Stomach smooth muscle (tissue), 2 donors: ENCODE results near the gene LAMP2.

Source experiments
- H3K27ac ChIP-seq: one replicate; pipeline ENCODE4 v1.7.0; 2013; ENCODE audit warnings: mild to moderate bottlenecking, low read length, inconsistent platforms
- H3K27me3 ChIP-seq, 2 donors: one replicate each; pipeline ENCODE4 v1.7.0; 2013; ENCODE audit warnings: low read length in 2 of 2; ENCODE audit not compliant: insufficient read depth in 2 of 2, control insufficient read depth in 1 of 2
- H3K36me3 ChIP-seq, 2 donors: one replicate each; pipeline ENCODE4 v1.7.0; 2013; ENCODE audit warnings: low read length in 2 of 2; ENCODE audit not compliant: control insufficient read depth in 2 of 2, insufficient read depth in 2 of 2
- H3K4me1 ChIP-seq: one replicate; pipeline ENCODE4 v1.7.0; 2013; ENCODE audit warnings: low read length; ENCODE audit not compliant: control insufficient read depth, insufficient read depth
- H3K4me3 ChIP-seq, 2 donors: one replicate each; pipeline ENCODE4 v1.7.0; 2013; ENCODE audit warnings: low read length in 2 of 2
- H3K9ac ChIP-seq, 2 donors: one replicate each; pipeline ENCODE4 v1.7.0; 2013; ENCODE audit warnings: low read length in 2 of 2, mild to moderate bottlenecking in 1 of 2
- H3K9me3 ChIP-seq, 2 donors: one replicate each; pipeline ENCODE4 v1.7.0; 2013; ENCODE audit warnings: low read length in 2 of 2; ENCODE audit not compliant: control insufficient read depth in 2 of 2
- donor health status: healthy.
- donor health status: Pancreatic carcinoma.

The LAMP2 gene

DNA sequence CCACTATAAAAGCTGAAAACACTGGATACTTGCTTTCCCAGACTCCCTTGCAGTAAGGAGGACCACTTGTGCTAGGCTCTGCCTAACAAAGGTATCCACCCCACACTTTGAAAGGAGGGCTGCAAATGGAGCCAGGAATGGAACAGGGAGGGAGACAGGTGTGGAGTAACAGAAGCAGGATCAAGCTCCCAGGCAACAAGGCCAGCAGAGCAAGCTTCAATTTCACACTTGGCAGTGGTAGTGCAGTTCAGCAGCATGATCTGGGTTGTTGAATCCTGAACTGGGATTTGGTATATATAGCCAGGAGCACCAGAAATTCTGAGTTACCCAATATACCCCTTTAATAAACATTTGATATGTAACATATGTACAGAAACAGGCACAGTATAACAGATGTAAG is 9.8 kb downstream of the LAMP2 start:
- no peak overlapping the region for H3K4me3 ChIP-seq
- no peak overlapping the region for H3K9ac ChIP-seq
- no peak overlapping the region for H3K27ac ChIP-seq
- H3K9me3 ChIP-seq = no peaks in the 10 kb centered on the region
- peaks cover 0 to 4% of the 10 kb centered on the region in 2 donors for H3K36me3 ChIP-seq
- no peaks in the 10 kb centered on the region for H3K4me1 ChIP-seq
- no peaks in the 10 kb centered on the region for H3K27me3 ChIP-seq

DNA sequence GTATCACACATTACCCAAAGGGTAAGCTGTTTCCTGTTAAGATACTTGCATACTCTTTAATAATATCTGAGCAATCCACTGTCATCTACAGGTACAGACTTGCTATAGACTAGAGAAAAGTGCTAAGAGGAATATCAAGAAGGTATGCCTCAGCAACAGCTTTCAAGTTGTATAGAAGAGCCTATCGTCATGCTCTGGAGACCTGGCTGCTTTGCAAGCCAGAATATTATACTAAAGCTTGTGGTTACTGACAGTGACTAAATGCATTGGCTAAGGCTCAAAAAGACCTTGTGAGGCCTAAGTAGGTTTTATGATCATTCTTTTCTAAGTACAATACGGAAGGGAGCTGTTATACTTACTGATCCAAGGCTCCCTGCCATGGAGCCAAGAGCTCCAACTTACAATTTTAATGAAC is 11.3 kb downstream of the LAMP2 start:
- Histone ChIP-seq H3K9ac (no peak overlapping the region), H3K9me3 (no peaks in the 10 kb centered on the region), H3K4me3 (no peak overlapping the region), H3K27me3 (no peaks in the 10 kb centered on the region), H3K27ac (no peak overlapping the region), H3K36me3 (peaks cover 0 to 4% of the 10 kb centered on the region in 2 donors), H3K4me1 (no peaks in the 10 kb centered on the region)

GRCh38 chrX:120456973-120457372 is 12.1 kb downstream of the LAMP2 start:
- no peaks in the 10 kb centered on the region for H3K4me1 ChIP-seq
- no peak overlapping the region for H3K27ac ChIP-seq
- H3K27me3 ChIP-seq = no peaks in the 10 kb centered on the region

DNA sequence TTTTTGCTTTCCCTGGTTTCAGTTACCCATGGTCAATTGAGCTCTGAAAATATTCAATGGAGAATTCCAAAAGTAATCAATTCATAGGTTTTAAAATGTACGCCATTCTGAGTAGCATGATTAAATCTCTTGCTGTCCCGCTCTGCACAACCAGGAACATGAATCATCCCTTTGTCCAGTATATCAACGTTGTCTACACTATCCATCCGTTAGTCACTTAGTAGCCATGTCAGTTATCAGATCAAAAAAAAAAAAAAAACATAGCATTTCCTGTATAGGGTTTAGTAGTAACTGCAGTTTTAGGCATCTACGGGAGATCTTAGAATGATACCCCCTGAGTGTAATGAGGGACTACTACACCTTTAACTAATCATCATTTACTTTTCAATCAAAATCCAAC is 15.1 kb downstream of the LAMP2 start:
- Histone ChIP-seq H3K27ac (no peak overlapping the region), H3K36me3 (peaks cover 0 to 4% of the 10 kb centered on the region in 2 donors), H3K9ac (no peak overlapping the region), H3K27me3 (no peaks in the 10 kb centered on the region), H3K4me1 (no peaks in the 10 kb centered on the region), H3K9me3 (no peaks in the 10 kb centered on the region), H3K4me3 (no peak overlapping the region)

More at GRCh38 chrX:120456973-120457372, 12.1 kb downstream of the LAMP2 start:
- peaks cover 0 to 4% of the 10 kb centered on the region in 2 donors for H3K36me3 ChIP-seq
- no peaks in the 10 kb centered on the region for H3K9me3 ChIP-seq
- H3K4me3 ChIP-seq = no peak overlapping the region
- H3K9ac ChIP-seq = no peak overlapping the region

GRCh38 chrX:120452131-120452530 is 17.0 kb downstream of the LAMP2 start:
- Histone ChIP-seq H3K36me3 (peaks cover 0 to 4% of the 10 kb centered on the region in 2 donors), H3K9ac (no peak overlapping the region), H3K27me3 (no peaks in the 10 kb centered on the region), H3K4me3 (no peak overlapping the region), H3K27ac (no peak overlapping the region), H3K9me3 (no peaks in the 10 kb centered on the region), H3K4me1 (no peaks in the 10 kb centered on the region)

GRCh38 chrX:120450163-120450562 is 18.9 kb downstream of the LAMP2 start:
- Histone ChIP-seq H3K4me1 (no peaks in the 10 kb centered on the region), H3K9ac (no peak overlapping the region), H3K4me3 (no peak overlapping the region), H3K27ac (no peak overlapping the region), H3K27me3 (no peaks in the 10 kb centered on the region), H3K9me3 (no peaks in the 10 kb centered on the region), H3K36me3 (peaks cover 0 to 4% of the 10 kb centered on the region in 2 donors)

GRCh38 chrX:120446498-120446897 is 22.6 kb downstream of the LAMP2 start:
- no peaks in the 10 kb centered on the region for H3K4me1 ChIP-seq
- H3K9me3 ChIP-seq = no peaks in the 10 kb centered on the region
- no peaks in the 10 kb centered on the region for H3K27me3 ChIP-seq
- H3K9ac ChIP-seq = no peak overlapping the region
- H3K4me3 ChIP-seq = no peak overlapping the region
- peaks cover 0 to 6% of the 10 kb centered on the region in 2 donors for H3K36me3 ChIP-seq
- no peak overlapping the region for H3K27ac ChIP-seq

GRCh38 chrX:120439921-120440320 is 29.2 kb downstream of the LAMP2 start:
- H3K9me3 ChIP-seq = no peaks in the 10 kb centered on the region
- no peak overlapping the region for H3K9ac ChIP-seq
- H3K27ac ChIP-seq = no peak overlapping the region
- H3K36me3 ChIP-seq = peaks cover 2% of the 10 kb centered on the region in 2 donors
- no peaks in the 10 kb centered on the region for H3K4me1 ChIP-seq
- H3K27me3 ChIP-seq = no peaks in the 10 kb centered on the region
- no peak overlapping the region for H3K4me3 ChIP-seq

DNA sequence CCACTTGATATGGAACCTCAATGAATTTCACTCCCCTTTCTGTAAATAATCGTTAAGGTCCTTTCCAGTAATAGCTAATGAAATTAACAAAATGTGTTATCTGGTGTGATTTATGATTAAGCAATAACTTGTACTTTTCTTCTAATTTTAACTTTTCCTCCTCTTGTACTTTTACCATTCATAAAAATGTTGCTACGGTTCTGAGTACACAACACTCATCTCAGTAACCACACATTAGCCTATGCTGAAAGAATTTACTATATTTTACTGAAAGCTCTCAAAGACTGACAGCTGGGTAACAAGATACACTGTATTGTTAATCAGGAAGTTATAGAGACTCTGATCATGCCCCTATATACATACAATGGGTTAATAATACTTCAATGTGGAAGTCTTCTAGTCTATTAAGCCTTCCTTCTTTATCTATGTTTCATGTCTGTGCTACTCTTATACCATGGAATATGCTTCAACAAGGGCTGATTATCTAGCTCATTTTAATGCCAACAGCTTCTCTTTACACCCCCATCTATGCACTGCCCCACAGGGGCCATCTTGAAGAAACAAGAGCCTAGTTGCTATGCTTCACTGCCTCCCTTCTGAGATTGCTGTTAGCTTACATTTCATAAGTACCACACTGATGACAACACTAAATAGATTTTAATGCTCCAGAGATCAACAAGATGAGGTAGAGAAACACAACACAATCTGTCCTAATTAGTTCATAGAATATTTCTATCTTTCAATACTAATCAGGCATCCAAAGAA is 39.1 kb downstream of the LAMP2 start:
- no peaks in the 10 kb centered on the region for H3K4me1 ChIP-seq

DNA sequence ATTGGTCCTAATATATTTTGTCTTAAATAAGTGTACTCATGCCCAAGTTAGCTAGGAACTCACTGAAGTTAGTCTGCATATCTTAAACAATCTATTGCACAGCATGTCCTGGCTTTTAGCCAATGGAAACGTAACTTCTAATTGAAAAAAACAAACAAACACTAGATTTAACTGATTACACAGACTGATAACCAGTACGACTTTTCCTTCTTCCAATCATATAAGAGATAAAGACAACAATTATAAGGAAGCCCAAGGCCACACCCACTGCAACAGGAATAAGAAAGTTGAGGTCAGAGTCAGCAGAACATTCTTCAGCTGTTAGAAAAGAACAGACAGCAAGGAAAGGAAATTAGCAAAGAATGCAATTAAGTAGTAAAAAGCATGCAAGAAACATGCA is 40.8 kb downstream of the LAMP2 start:
- no peaks in the 10 kb centered on the region for H3K9me3 ChIP-seq
- H3K4me3 ChIP-seq = no peak overlapping the region
- H3K27ac ChIP-seq = no peak overlapping the region
- no peaks in the 10 kb centered on the region for H3K27me3 ChIP-seq
- no peak overlapping the region for H3K9ac ChIP-seq
- no peaks in the 10 kb centered on the region for H3K36me3 ChIP-seq
- H3K4me1 ChIP-seq = no peaks in the 10 kb centered on the region

More for the DNA sequence above, 39.1 kb downstream of the LAMP2 start:
- Histone ChIP-seq H3K27me3 (no peaks in the 10 kb centered on the region), H3K4me3 (no peak overlapping the region), H3K36me3 (no peaks in the 10 kb centered on the region), H3K27ac (no peak overlapping the region), H3K9ac (no peak overlapping the region), H3K9me3 (no peaks in the 10 kb centered on the region)

DNA sequence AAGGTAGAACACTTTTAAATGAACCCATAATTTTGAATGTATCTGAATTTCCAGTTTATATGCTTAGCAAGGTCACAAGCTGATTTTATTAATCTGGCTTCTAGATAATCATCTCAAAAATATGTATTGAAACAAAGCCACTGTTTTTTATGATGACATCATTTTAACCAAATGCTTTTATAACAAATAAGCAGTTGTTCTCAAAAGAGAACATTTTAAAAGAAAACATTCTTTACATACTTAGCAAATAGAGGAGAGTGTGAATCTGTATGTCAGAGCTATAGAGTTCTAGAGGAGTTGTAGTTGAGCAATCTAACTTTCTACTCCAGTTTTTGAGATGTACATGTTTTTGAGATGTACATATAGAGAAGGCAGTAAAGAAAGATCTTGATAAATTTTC is 42.5 kb downstream of the LAMP2 start:
- H3K27ac ChIP-seq = no peak overlapping the region

More for the DNA sequence above, 42.5 kb downstream of the LAMP2 start:
- Histone ChIP-seq H3K9ac (no peak overlapping the region), H3K27me3 (no peaks in the 10 kb centered on the region), H3K4me1 (no peaks in the 10 kb centered on the region), H3K9me3 (no peaks in the 10 kb centered on the region), H3K36me3 (no peaks in the 10 kb centered on the region), H3K4me3 (no peak overlapping the region)
